Neuronal stem cell (in vitro differentiated cells): ENCODE measurements around the gene AOPEP.

Source experiments
- DNase-seq: peaks from one replicate; pipeline ENCODE4 v3.0.0-alpha.2; 2013; ENCODE audit warnings: low spot score
- H2AFZ ChIP-seq: one replicate; pipeline ENCODE4 v1.6.1; 2013; ENCODE audit warnings: mild to moderate bottlenecking, low read length, inconsistent platforms
- H2AK5ac ChIP-seq: 2 replicates; pipeline ENCODE4 v1.6.1; 2013; ENCODE audit warnings: low read depth, mild to moderate bottlenecking, inconsistent platforms, low read length, moderate library complexity, mixed read lengths
- H2BK120ac ChIP-seq: 2 replicates; pipeline ENCODE4 v1.6.1; 2013; ENCODE audit warnings: low read depth, mild to moderate bottlenecking, inconsistent platforms, low read length, moderate library complexity, mixed read lengths
- H2BK12ac ChIP-seq: one replicate; pipeline ENCODE4 v1.6.1; 2013; ENCODE audit warnings: low read length, inconsistent platforms
- H2BK15ac ChIP-seq: 2 replicates; pipeline ENCODE4 v1.6.1; 2013; ENCODE audit warnings: mild to moderate bottlenecking, low read length, inconsistent platforms, mixed read lengths
- H2BK5ac ChIP-seq: one replicate; pipeline ENCODE4 v1.6.1; 2013; ENCODE audit warnings: inconsistent platforms, mild to moderate bottlenecking, low read length, moderate library complexity
- H3K14ac ChIP-seq: one replicate; pipeline ENCODE4 v1.6.1; 2013; ENCODE audit warnings: low read length, inconsistent platforms
- H3K18ac ChIP-seq: 2 replicates; pipeline ENCODE4 v1.6.1; 2013; ENCODE audit warnings: low read length, inconsistent platforms
- H3K23ac ChIP-seq: 2 replicates; pipeline ENCODE4 v1.6.1; 2013; ENCODE audit warnings: low read depth, mild to moderate bottlenecking, mixed read lengths, low read length, inconsistent platforms; ENCODE audit not compliant: poor library complexity
- H3K27ac ChIP-seq: replicated peaks from 3 replicates; pipeline ENCODE4 v1.5.1; 2013; ENCODE audit warnings: low read length, inconsistent platforms
- H3K27me3 ChIP-seq, 3 experiments: 2 replicates each; pipeline ENCODE4 v1.6.1; 2013; ENCODE audit warnings: low read length in 3 of 3, mild to moderate bottlenecking in 2 of 3, inconsistent platforms in 1 of 3, low read depth in 1 of 3, mixed read lengths in 1 of 3, moderate library complexity in 1 of 3; ENCODE audit not compliant: control insufficient read depth in 3 of 3, insufficient read depth in 3 of 3
- H3K36me3 ChIP-seq, 2 donors: replicated peaks in 1 of 2; 2 replicates each; pipeline ENCODE4 v1.6.1; 2013; ENCODE audit warnings: low read length in 2 of 2; ENCODE audit not compliant: control insufficient read depth in 2 of 2, insufficient read depth in 2 of 2
- H3K4ac ChIP-seq: 2 replicates; pipeline ENCODE4 v1.6.1; 2013; ENCODE audit warnings: inconsistent platforms, mild to moderate bottlenecking, low read length, moderate library complexity
- H3K4me1 ChIP-seq, 2 donors: 1 replicate in 1 of 2; 2 replicates in 1 of 2; pipeline ENCODE4 v1.6.1; 2013; ENCODE audit warnings: low read length in 2 of 2, low read depth in 1 of 2; ENCODE audit not compliant: control insufficient read depth in 2 of 2, insufficient read depth in 1 of 2
- H3K4me2 ChIP-seq: one replicate; pipeline ENCODE4 v1.6.1; 2013; ENCODE audit warnings: mild to moderate bottlenecking, low read length, inconsistent platforms; ENCODE audit not compliant: insufficient read depth, poor library complexity, severe bottlenecking
- H3K4me3 ChIP-seq, 2 donors: 2 replicates each; pipeline ENCODE4 v1.5.1; 2013; ENCODE audit warnings: low read length in 2 of 2, mild to moderate bottlenecking in 2 of 2, inconsistent platforms in 1 of 2, moderate library complexity in 1 of 2
- H3K79me1 ChIP-seq: one replicate; pipeline ENCODE4 v1.6.1; 2013; ENCODE audit warnings: low read depth, mild to moderate bottlenecking, inconsistent platforms, low read length, moderate library complexity
- H3K9ac ChIP-seq: one replicate; pipeline ENCODE4 v1.6.1; 2013; ENCODE audit warnings: mild to moderate bottlenecking, low read depth, low read length, inconsistent platforms; ENCODE audit not compliant: poor library complexity
- H3K9me3 ChIP-seq, 2 donors: replicated peaks in 1 of 2; 2 replicates each; pipeline versions ENCODE3 to v1.6.1; 2013; ENCODE audit warnings: low read length in 2 of 2, mild to moderate bottlenecking in 2 of 2, inconsistent platforms in 1 of 2, low read depth in 1 of 2, mixed read lengths in 1 of 2, moderate library complexity in 1 of 2; ENCODE audit not compliant: control insufficient read depth in 2 of 2, insufficient read depth in 1 of 2
- H4K8ac ChIP-seq: one replicate; pipeline ENCODE4 v1.6.1; 2013; ENCODE audit warnings: low read depth, mild to moderate bottlenecking, inconsistent platforms, low read length, moderate library complexity
- H4K91ac ChIP-seq: one replicate; pipeline ENCODE4 v1.6.1; 2013; ENCODE audit warnings: low read length, low read depth, mild to moderate bottlenecking, inconsistent platforms; ENCODE audit not compliant: poor library complexity
- WGBS, 2 donors: extraction: QIAGEN DNeasy Blood & Tissue Kit; methylation state at CpG; one replicate each; pipeline ENCODE4 v1.1.7; 2013; ENCODE audit warnings: missing lambda C conversion rate in 2 of 2, mixed read lengths in 1 of 2; ENCODE audit not compliant: insufficient read length in 2 of 2, insufficient replicate concordance in 1 of 2; ENCODE audit errors: extremely low coverage in 2 of 2; 5-methylcytosine and 5-hydroxymethylcytosine counted together

Gene AOPEP

GRCh38 chr9:94918038-94918753 lies 191.7 kb downstream of the AOPEP start:
- Histone ChIP-seq H2BK12ac (no peak overlapping the region), H3K4me1 (peaks cover 34 to 37% of the 10 kb centered on the region in 2 donors), H2AFZ (no peak overlapping the region), H3K14ac (no peak overlapping the region), H3K27me3 (no peaks in the 10 kb centered on the region), H3K23ac (no peak overlapping the region), H2BK5ac (no peak overlapping the region), H2AK5ac (no peak overlapping the region), H2BK15ac (no peak overlapping the region), H3K27ac (no peak overlapping the region), H3K79me1 (no peaks in the 10 kb centered on the region), H3K4me2 (no peak overlapping the region), H3K18ac (no peak overlapping the region), H3K9ac (no peak overlapping the region), H3K9me3 (no peaks in the 10 kb centered on the region), H4K91ac (no peak overlapping the region), H3K36me3 (no peaks in the 10 kb centered on the region), H3K4me3 (no peak overlapping the region), H3K4ac (no peak overlapping the region), H2BK120ac (no peak overlapping the region), H4K8ac (no peak overlapping the region)
- no peak for DNase-seq
- WGBS, 2 donors, result no CpG with 5 or more reads among the region's 5 CpGs

- H2AK5ac ChIP-seq, result no peak overlapping the region
- H2BK5ac ChIP-seq, result no peak overlapping the region
- H2AFZ ChIP-seq, result no peak overlapping the region
- H3K9ac ChIP-seq, result no peak overlapping the region
- H3K27me3 ChIP-seq, result no peaks in the 10 kb centered on the region
- no peak overlapping the region for H3K27ac ChIP-seq
- H3K4me2 ChIP-seq, result no peak overlapping the region
- H3K18ac ChIP-seq, result no peak overlapping the region
- no peaks in the 10 kb centered on the region for H3K36me3 ChIP-seq
- H2BK15ac ChIP-seq, result no peak overlapping the region
- no peak overlapping the region for H3K14ac ChIP-seq
- H3K4ac ChIP-seq, result no peak overlapping the region
- DNase-seq, result no peak
- no peaks in the 10 kb centered on the region for H3K79me1 ChIP-seq
- H3K23ac ChIP-seq, result no peak overlapping the region
- no peak overlapping the region for H2BK12ac ChIP-seq
- no peak overlapping the region for H3K4me3 ChIP-seq
- WGBS, 2 donors, result no CpG with 5 or more reads among the region's 17 CpGs
- no peaks in the 10 kb centered on the region for H3K9me3 ChIP-seq
- no peak overlapping the region for H4K91ac ChIP-seq
- H3K4me1 ChIP-seq, result peaks cover 30 to 44% of the 10 kb centered on the region in 2 donors
- H2BK120ac ChIP-seq, result no peak overlapping the region
- H4K8ac ChIP-seq, result no peak overlapping the region
Measured at GRCh38 chr9:94919376-94920098, 193.0 kb downstream of the AOPEP start.

- H3K14ac ChIP-seq, result peak overlapping the region; percentile 25
- H2AFZ ChIP-seq, result no peak overlapping the region
- peak overlapping the region; percentile 74 for H3K18ac ChIP-seq
- no peak overlapping the region for H3K4ac ChIP-seq
- H3K4me3 ChIP-seq, result no peak overlapping the region
- H4K91ac ChIP-seq, result no peak overlapping the region
- no peaks in the 10 kb centered on the region for H3K9me3 ChIP-seq
- H4K8ac ChIP-seq, result no peak overlapping the region
- H3K79me1 ChIP-seq, result no peaks in the 10 kb centered on the region
- no peaks in the 10 kb centered on the region for H3K36me3 ChIP-seq
- H3K23ac ChIP-seq, result no peak overlapping the region
- H2BK12ac ChIP-seq, result no peak overlapping the region
- no peak overlapping the region for H3K9ac ChIP-seq
- peak overlapping the region; percentile 18 for H2BK15ac ChIP-seq
- no CpG with 5 or more reads among the region's 12 CpGs for WGBS, 2 donors
- H2BK5ac ChIP-seq, result no peak overlapping the region
- DNase-seq, result no peak
- no peak overlapping the region for H3K4me2 ChIP-seq
- H2AK5ac ChIP-seq, result no peak overlapping the region
- H2BK120ac ChIP-seq, result no peak overlapping the region
- H3K27ac ChIP-seq, result peak overlapping the region; percentile 61
- H3K4me1 ChIP-seq, result peaks cover 27 to 40% of the 10 kb centered on the region in 2 donors
- no peaks in the 10 kb centered on the region for H3K27me3 ChIP-seq
Measured at GRCh38 chr9:94920420-94921091, 194.1 kb downstream of the AOPEP start.

- Histone ChIP-seq H4K8ac (no peak overlapping the region), H3K23ac (no peak overlapping the region), H2AK5ac (no peak overlapping the region), H3K27ac (peak overlapping the region; percentile 5), H3K79me1 (no peaks in the 10 kb centered on the region), H3K9me3 (no peaks in the 10 kb centered on the region), H3K18ac (no peak overlapping the region), H4K91ac (no peak overlapping the region), H3K4me3 (no peak overlapping the region), H3K36me3 (no peaks in the 10 kb centered on the region), H3K4ac (no peak overlapping the region), H3K14ac (no peak overlapping the region), H2BK5ac (no peak overlapping the region), H3K4me1 (peaks cover 25 to 40% of the 10 kb centered on the region in 2 donors), H3K9ac (no peak overlapping the region), H2AFZ (no peak overlapping the region), H3K27me3 (no peaks in the 10 kb centered on the region), H2BK12ac (no peak overlapping the region), H3K4me2 (no peak overlapping the region), H2BK15ac (no peak overlapping the region), H2BK120ac (no peak overlapping the region)
- no peak for DNase-seq
- WGBS, 2 donors, result no CpG with 5 or more reads among the region's 8 CpGs
Measured at GRCh38 chr9:94921092-94921471, 194.6 kb downstream of the AOPEP start.
